ENCODE results near the gene TKFC. TPM values are rescaled to one million over a fixed set of nuclear protein-coding genes. Genes with fewer than 3 reads are reported as not detected.

TKFC gene
- total and polyA plus RNA-seq, 4 experiments from 2014 or later, result 24.5 to 43.9 (median 36.1) TPM

- ChIA-PET CTCF (ENCODE audit: partially characterized antibody) (interaction anchor here (0.8 to 2.8 kb wide), 2 partner anchors 22 to 28 kb away, joined by 3 to 22 read pairs; no protein-coding TSS in a partner anchor), POLR2A (ENCODE audit: partially characterized antibody) (interaction anchor here (1.5 kb wide), 1 partner anchor 34 kb away, joined by 3 read pairs; no protein-coding TSS in a partner anchor)
- Mint-ChIP-seq H3K36me3 (peaks cover 15 to 26% of the 10 kb centered on the region in 2 donors), H3K4me3 (peak overlapping the region in 4 of 8 donors; percentile 11 to 27 (median 23)), H3K27me3 (no peaks in the 10 kb centered on the region), H3K27ac (peak overlapping the region in 3 of 7 donors; percentile 43 to 72 (median 50)), H3K9me3 (peaks cover 0 to 3% (median 0%) of the 10 kb centered on the region in 8 donors), H3K4me1 (peaks cover 16 to 34% (median 22%) of the 10 kb centered on the region in 4 donors)
- H3K9me3 ChIP-seq (ENCODE audit: control insufficient read depth in 1 of 2, low read length in 2 of 2), result no peaks in the 10 kb centered on the region
- no peak for DNase-seq
- H3K27ac ChIP-seq (ENCODE audit: low read depth, low read length), result no peak overlapping the region
- intact Hi-C loops (cut with micrococcal nuclease), result no loop called here
- H3K4me1 ChIP-seq (ENCODE audit: insufficient read depth, low read length), result peaks cover 14% of the 10 kb centered on the region
- H3K4me3 ChIP-seq (ENCODE audit: low read length in 2 of 2), result no peak overlapping the region
- no peaks in the 10 kb centered on the region for H3K27me3 ChIP-seq (ENCODE audit: insufficient read depth, low read length)
- H3K36me3 ChIP-seq (ENCODE audit: insufficient read depth, low read length), result peaks cover 16% of the 10 kb centered on the region
Observed at GRCh38 chr11:61357233-61357893, 24.3 kb downstream of the TKFC start.

DNA sequence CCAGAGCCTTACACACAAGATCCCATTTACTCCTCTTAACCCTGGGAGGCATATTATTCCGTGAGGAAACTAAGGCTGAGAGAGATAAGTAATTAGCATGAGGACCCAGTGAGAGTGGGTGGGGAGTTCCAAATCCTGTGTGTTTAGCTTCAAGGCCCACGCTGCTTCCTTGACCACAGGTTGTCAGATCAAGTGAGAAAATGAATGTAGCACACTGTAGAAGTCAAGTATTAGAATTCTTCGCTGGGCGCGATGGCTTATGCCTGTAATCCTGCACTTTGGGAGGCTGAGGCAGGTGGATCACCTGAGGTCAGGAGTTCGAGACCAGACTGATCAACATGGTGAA, 24.8 kb downstream of the TKFC start:
- DNase-seq, result no peak
- H3K4me3 Mint-ChIP-seq, result peak overlapping the region in 3 of 8 donors; percentile 21 to 27 (median 25)
- ChIA-PET POLR2A (ENCODE audit: partially characterized antibody) (interaction anchor here (1.5 kb wide), 1 partner anchor 34 kb away, joined by 3 read pairs; no protein-coding TSS in a partner anchor), CTCF (ENCODE audit: partially characterized antibody) (interaction anchor here (0.8 to 2.8 kb wide), 2 partner anchors 22 to 27 kb away, joined by 3 to 22 read pairs; no protein-coding TSS in a partner anchor)
- Histone ChIP-seq H3K27ac (ENCODE audit: low read depth, low read length) (no peak overlapping the region), H3K9me3 (ENCODE audit: control insufficient read depth in 1 of 2, low read length in 2 of 2) (no peaks in the 10 kb centered on the region), H3K36me3 (ENCODE audit: insufficient read depth, low read length) (peaks cover 13% of the 10 kb centered on the region), H3K4me1 (ENCODE audit: insufficient read depth, low read length) (peaks cover 17% of the 10 kb centered on the region), H3K4me3 (ENCODE audit: low read length in 2 of 2) (no peak overlapping the region), H3K27me3 (ENCODE audit: insufficient read depth, low read length) (no peaks in the 10 kb centered on the region)
- H3K9me3 Mint-ChIP-seq, result peaks cover 0 to 3% (median 0%) of the 10 kb centered on the region in 8 donors
- H3K4me1 Mint-ChIP-seq, result peaks cover 19 to 39% (median 27%) of the 10 kb centered on the region in 4 donors
- peak overlapping the region in 3 of 7 donors; percentile 35 to 50 (median 43) for H3K27ac Mint-ChIP-seq
- intact Hi-C loops (cut with micrococcal nuclease), result no loop called here
- H3K36me3 Mint-ChIP-seq, result peaks cover 11 to 27% of the 10 kb centered on the region in 2 donors
- H3K27me3 Mint-ChIP-seq, result no peaks in the 10 kb centered on the region

- Histone ChIP-seq H3K27ac (ENCODE audit: low read depth, low read length) (no peak overlapping the region), H3K36me3 (ENCODE audit: insufficient read depth, low read length) (peaks cover 6% of the 10 kb centered on the region)
- H3K4me3 Mint-ChIP-seq, result peak overlapping the region in 1 of 8 donors; percentile 20
Observed at GRCh38 chr11:61358566-61358965, 25.5 kb downstream of the TKFC start.

DNA sequence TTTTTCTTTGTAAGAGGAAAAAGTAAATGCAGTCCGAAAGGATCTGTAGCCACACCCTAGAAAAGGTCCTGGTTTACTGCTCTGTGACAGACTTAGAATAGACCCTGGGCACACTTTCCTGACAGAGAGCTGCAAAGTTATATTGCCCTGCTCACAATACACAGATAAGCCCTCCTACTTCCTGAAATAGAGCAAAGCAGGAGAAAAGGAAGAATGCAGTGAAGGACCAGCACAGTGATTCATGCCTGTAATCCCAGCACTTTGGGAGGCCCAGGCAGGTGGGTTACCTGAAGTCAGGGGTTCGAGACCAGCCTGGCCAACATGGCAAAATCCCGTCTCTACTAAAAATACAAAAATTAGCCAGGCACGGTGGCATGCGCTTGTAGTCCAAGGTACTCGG, 26.5 kb downstream of the TKFC start:
- H3K27ac Mint-ChIP-seq, result peak overlapping the region in 5 of 7 donors; percentile 27 to 92 (median 67)
- peaks cover 3 to 34% of the 10 kb centered on the region in 2 donors for H3K36me3 Mint-ChIP-seq
- CTCF ChIA-PET (ENCODE audit: partially characterized antibody), result interaction anchor here (2.8 to 7.1 kb wide), 3 partner anchors 23 to 26 kb away, joined by 22 to 92 read pairs (median 48); no protein-coding TSS in a partner anchor
- H3K27me3 Mint-ChIP-seq, result no peaks in the 10 kb centered on the region
- H3K27me3 ChIP-seq (ENCODE audit: insufficient read depth, low read length), result no peaks in the 10 kb centered on the region
- peaks cover 27% of the 10 kb centered on the region for H3K4me1 ChIP-seq (ENCODE audit: insufficient read depth, low read length)
- H3K9me3 Mint-ChIP-seq, result peaks cover 0 to 3% (median 0%) of the 10 kb centered on the region in 8 donors
- peak overlapping the region in 4 of 8 donors; percentile 21 to 59 (median 35) for H3K4me3 Mint-ChIP-seq
- H3K4me1 Mint-ChIP-seq, result peaks cover 25 to 51% (median 36%) of the 10 kb centered on the region in 4 donors
- H3K4me3 ChIP-seq (ENCODE audit: low read length in 2 of 2), result no peak overlapping the region
- no peak overlapping the region for H3K27ac ChIP-seq (ENCODE audit: low read depth, low read length)
- no peak for DNase-seq
- H3K36me3 ChIP-seq (ENCODE audit: insufficient read depth, low read length), result peaks cover 8% of the 10 kb centered on the region
- intact Hi-C loops (cut with micrococcal nuclease), result no loop called here
- POLR2A ChIA-PET (ENCODE audit: partially characterized antibody), result interaction anchor here (1.3 to 6.3 kb wide), 3 partner anchors 11 to 70 kb away, joined by 3 to 97 read pairs (median 37); partner anchors contain the start of genes CPSF7, DDB1, SDHAF2 and TKFC
- H3K9me3 ChIP-seq (ENCODE audit: control insufficient read depth in 1 of 2, low read length in 2 of 2), result no peaks in the 10 kb centered on the region

More at GRCh38 chr11:61358566-61358965, 25.5 kb downstream of the TKFC start:
- Mint-ChIP-seq H3K4me1 (peaks cover 22 to 46% (median 32%) of the 10 kb centered on the region in 4 donors), H3K27ac (no peak overlapping the region), H3K27me3 (no peaks in the 10 kb centered on the region), H3K9me3 (peaks cover 0 to 3% (median 0%) of the 10 kb centered on the region in 8 donors), H3K36me3 (peaks cover 4 to 25% of the 10 kb centered on the region in 2 donors)
- Histone ChIP-seq H3K4me3 (ENCODE audit: low read length in 2 of 2) (no peak overlapping the region), H3K27me3 (ENCODE audit: insufficient read depth, low read length) (no peaks in the 10 kb centered on the region), H3K9me3 (ENCODE audit: control insufficient read depth in 1 of 2, low read length in 2 of 2) (no peaks in the 10 kb centered on the region), H3K4me1 (ENCODE audit: insufficient read depth, low read length) (peaks cover 24% of the 10 kb centered on the region)
- no peak for DNase-seq
- intact Hi-C loops (cut with micrococcal nuclease), result no loop called here
- ChIA-PET POLR2A (ENCODE audit: partially characterized antibody) (interaction anchor here (0.5 to 6.3 kb wide), 4 partner anchors 14 to 35 kb away, joined by 3 to 97 read pairs (median 3); partner anchors contain the start of genes DDB1 and TKFC), CTCF (ENCODE audit: partially characterized antibody) (interaction anchor here (2.8 kb wide), 1 partner anchor 23 kb away, joined by 22 read pairs; no protein-coding TSS in a partner anchor)

GRCh38 chr11:61361237-61361740, 28.3 kb downstream of the TKFC start:
- peak overlapping the region; percentile 92 to 100 (median 99) for H3K27ac Mint-ChIP-seq
- Histone ChIP-seq H3K36me3 (ENCODE audit: insufficient read depth, low read length) (peaks cover 17% of the 10 kb centered on the region), H3K27me3 (ENCODE audit: insufficient read depth, low read length) (no peaks in the 10 kb centered on the region), H3K4me1 (ENCODE audit: insufficient read depth, low read length) (peaks cover 27% of the 10 kb centered on the region), H3K9me3 (ENCODE audit: control insufficient read depth in 1 of 2, low read length in 2 of 2) (no peaks in the 10 kb centered on the region), H3K4me3 (ENCODE audit: low read length in 2 of 2) (peak overlapping the region; percentile 87 to 95), H3K27ac (ENCODE audit: low read depth, low read length) (peak overlapping the region; percentile 95)
- H3K27me3 Mint-ChIP-seq, result no peaks in the 10 kb centered on the region
- H3K36me3 Mint-ChIP-seq, result peaks cover 0 to 36% of the 10 kb centered on the region in 2 donors
- ChIA-PET CTCF (ENCODE audit: partially characterized antibody) (interaction anchor here (1.4 to 7.1 kb wide), 6 partner anchors 9 to 74 kb away, joined by 3 to 92 read pairs (median 14); partner anchors contain the start of genes DDB1, TKFC and TMEM216), POLR2A (ENCODE audit: partially characterized antibody) (interaction anchor here (1.0 to 6.3 kb wide), 17 partner anchors 9 to 1480 kb away, joined by 3 to 97 read pairs (median 7); partner anchors contain the start of genes CD6, CPSF7, DDB1 and EEF1G)
- intact Hi-C loops (cut with micrococcal nuclease), result no loop called here
- peaks cover 0 to 3% (median 0%) of the 10 kb centered on the region in 8 donors for H3K9me3 Mint-ChIP-seq
- peaks cover 23 to 51% (median 35%) of the 10 kb centered on the region in 4 donors for H3K4me1 Mint-ChIP-seq
- no peak for DNase-seq
- peak overlapping the region; percentile 93 to 100 (median 98) for H3K4me3 Mint-ChIP-seq

- Histone ChIP-seq H3K27me3 (ENCODE audit: insufficient read depth, low read length) (no peaks in the 10 kb centered on the region), H3K36me3 (ENCODE audit: insufficient read depth, low read length) (peaks cover 23% of the 10 kb centered on the region), H3K9me3 (ENCODE audit: control insufficient read depth in 1 of 2, low read length in 2 of 2) (no peaks in the 10 kb centered on the region), H3K27ac (ENCODE audit: low read depth, low read length) (peak within 1 kb of the TSS; percentile 95), H3K4me1 (ENCODE audit: insufficient read depth, low read length) (peaks cover 27% of the 10 kb centered on the region), H3K4me3 (ENCODE audit: low read length in 2 of 2) (peak within 1 kb of the TSS; percentile 87 to 95)
- Mint-ChIP-seq H3K4me1 (peaks cover 21 to 51% (median 33%) of the 10 kb centered on the region in 4 donors), H3K27ac (peak within 1 kb of the TSS; percentile 92 to 100 (median 99)), H3K4me3 (peak within 1 kb of the TSS; percentile 93 to 100 (median 98)), H3K36me3 (peaks cover under 1 to 36% of the 10 kb centered on the region in 2 donors), H3K9me3 (peaks cover 0 to 3% (median 0%) of the 10 kb centered on the region in 8 donors), H3K27me3 (no peaks in the 10 kb centered on the region)
- ChIA-PET POLR2A (ENCODE audit: partially characterized antibody) (interaction anchor here (0.6 to 6.3 kb wide), 26 partner anchors 9 to 1479 kb away, joined by 3 to 97 read pairs (median 6); partner anchors contain the start of genes CD6, CPSF7, DDB1 and EEF1G), CTCF (ENCODE audit: partially characterized antibody) (interaction anchor here (1.0 to 7.1 kb wide), 10 partner anchors 8 to 73 kb away, joined by 3 to 92 read pairs (median 4); partner anchors contain the start of genes DDB1, TKFC and TMEM216)
- peak; percentile 83 to 90 (median 85) for DNase-seq
- intact Hi-C loops (cut with micrococcal nuclease), result loop anchor here (1.0 to 2.0 kb wide), 3 partner anchors 29 to 69 kb away; partner anchors contain the start of genes DDB1, SDHAF2, TKFC and TMEM216
Observed at GRCh38 chr11:61361741-61362541, 28.9 kb downstream of the TKFC start, which contains the start of the genes CYB561A3 and TMEM138. Gene CYB561A3, minus strand, starts transcription at chr11:61361882. Its CDS starts 5,169 bp downstream, at chr11:61356713. Gene TMEM138, plus strand, starts transcription at chr11:61362374. Its CDS starts 2,017 bp downstream, at chr11:61364391.

Data from CD4-positive, alpha-beta memory T cell (primary cell).